Measurements from ENCODE around the gene ST6GALNAC4.

ST6GALNAC4 gene

DNA sequence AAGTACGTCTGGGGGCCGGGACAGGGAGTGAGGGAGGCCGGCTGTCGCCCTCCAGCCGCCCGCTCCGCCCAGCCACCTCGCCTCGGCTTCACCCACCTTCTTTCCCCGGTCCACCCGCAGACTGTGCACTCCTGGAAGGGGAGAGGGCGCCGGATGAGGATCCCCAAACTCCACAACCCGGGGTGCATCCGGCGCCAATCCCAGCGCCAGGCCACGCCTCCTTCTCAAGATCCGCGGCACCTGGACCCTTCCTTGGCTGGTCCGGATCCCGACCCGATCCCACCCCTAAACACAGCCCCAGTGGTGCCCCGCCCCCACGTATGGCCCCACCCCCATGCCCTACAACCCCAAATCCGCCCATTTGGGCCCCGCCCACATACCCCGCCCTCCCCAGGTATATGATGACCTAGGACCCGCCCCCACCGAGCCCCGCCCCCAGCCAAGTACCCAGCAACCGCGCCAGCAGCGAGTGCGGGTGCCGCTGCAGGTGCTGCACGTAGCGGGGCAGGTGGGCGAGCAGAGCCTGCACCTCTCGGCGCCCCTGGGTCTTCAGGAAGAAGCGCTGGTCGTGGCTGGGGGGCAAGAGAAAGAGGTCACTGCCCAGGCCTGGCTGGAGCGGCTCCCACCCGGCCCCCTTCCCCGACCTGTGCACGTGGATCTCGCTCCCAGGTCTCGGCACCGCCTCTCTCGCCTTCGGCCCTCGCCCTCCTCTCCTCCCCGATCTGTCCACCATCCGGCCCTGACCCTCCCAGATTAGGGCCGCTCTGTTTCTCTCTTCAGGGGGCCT, 10.6 kb upstream of the ST6GALNAC4 start:
- TF ChIP-seq, protein P1, sequence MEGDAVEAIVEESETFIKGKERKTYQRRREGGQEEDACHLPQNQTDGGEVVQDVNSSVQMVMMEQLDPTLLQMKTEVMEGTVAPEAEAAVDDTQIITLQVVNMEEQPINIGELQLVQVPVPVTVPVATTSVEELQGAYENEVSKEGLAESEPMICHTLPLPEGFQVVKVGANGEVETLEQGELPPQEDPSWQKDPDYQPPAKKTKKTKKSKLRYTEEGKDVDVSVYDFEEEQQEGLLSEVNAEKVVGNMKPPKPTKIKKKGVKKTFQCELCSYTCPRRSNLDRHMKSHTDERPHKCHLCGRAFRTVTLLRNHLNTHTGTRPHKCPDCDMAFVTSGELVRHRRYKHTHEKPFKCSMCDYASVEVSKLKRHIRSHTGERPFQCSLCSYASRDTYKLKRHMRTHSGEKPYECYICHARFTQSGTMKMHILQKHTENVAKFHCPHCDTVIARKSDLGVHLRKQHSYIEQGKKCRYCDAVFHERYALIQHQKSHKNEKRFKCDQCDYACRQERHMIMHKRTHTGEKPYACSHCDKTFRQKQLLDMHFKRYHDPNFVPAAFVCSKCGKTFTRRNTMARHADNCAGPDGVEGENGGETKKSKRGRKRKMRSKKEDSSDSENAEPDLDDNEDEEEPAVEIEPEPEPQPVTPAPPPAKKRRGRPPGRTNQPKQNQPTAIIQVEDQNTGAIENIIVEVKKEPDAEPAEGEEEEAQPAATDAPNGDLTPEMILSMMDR (IDR thresholded peaks at IDR 0.05; ENCODE audit: borderline replicate concordance, control extremely low read depth, extremely low read depth, insufficient read depth, missing control alignments): no peak
- no peak for DNase-seq (ENCODE audit: low spot score)
- in situ Hi-C loops (cut with MboI; ENCODE audit: low sequenced_read_pairs, unreplicated experiment): loop anchor here (25.0 kb wide), 1 partner anchor 110 kb away; no protein-coding TSS in a partner anchor

DNA sequence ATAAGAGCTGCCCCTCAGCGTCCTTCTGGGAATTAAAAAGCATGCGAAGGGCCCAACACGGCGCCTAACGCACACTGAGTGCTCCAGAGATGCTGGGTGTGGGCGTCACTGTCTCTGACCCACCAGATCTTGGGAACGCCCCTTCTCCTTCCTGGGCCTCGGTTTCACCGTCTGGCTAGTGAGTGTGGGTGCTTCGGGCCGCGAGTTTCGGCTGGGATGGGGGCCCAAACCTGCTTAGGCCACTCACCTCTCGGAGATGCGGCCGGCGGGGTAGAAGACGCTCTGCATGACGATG, 10.0 kb upstream of the ST6GALNAC4 start:
- TF ChIP-seq, protein P1 (IDR thresholded peaks at IDR 0.05; ENCODE audit: borderline replicate concordance, control extremely low read depth, extremely low read depth, insufficient read depth, missing control alignments): no peak
- DNase-seq (ENCODE audit: low spot score): no peak
- in situ Hi-C loops (cut with MboI; ENCODE audit: low sequenced_read_pairs, unreplicated experiment): loop anchor here (25.0 kb wide), 1 partner anchor 110 kb away; no protein-coding TSS in a partner anchor

DNA sequence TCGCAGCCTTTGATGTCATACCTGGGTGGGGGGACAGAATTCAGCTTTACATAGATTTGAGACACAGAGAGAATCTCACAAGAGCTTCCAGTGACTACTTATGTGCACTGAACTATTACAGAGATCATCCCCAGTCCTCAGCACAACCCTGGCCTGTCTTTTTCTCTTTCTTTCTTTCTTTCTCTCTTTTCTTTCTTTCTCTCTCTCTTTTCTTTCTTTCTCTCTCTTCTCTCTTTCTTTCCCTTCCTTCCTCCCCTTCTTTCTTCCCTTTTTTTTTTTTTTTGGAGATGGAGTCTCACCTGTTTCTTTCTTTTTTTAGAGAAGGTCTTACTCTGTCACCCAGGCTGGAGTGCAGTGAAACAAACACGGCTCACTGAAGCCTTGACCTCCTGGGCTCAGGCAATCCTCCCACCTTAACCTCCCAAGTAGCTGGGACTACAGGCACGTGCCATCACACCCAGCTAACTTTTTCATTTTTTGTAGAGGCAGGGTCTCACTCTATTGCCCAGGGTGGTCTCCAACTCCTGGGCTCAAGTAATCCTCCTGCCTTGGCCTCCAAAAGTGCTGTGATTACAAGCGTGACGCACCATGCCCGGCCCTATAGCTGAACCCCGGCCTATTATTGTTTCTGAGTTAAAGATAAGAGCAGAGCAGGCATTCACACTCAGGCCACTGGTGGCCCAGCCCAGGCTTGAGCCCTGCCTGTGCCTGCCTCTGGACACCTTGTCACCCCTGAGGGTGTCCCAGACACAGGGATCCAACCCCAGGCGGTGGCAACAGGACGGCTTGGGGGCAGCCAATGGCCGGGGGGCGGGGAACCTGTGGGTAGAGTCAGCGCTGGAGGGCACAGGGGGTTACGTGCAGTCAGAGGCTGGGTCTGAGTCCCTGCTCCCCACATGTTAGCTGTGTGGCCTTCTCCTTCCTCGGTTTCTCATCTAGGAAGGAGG, 9.4 kb upstream of the ST6GALNAC4 start:
- no peak for DNase-seq (ENCODE audit: low spot score)
- TF ChIP-seq, protein P1 (IDR thresholded peaks at IDR 0.05; ENCODE audit: borderline replicate concordance, control extremely low read depth, extremely low read depth, insufficient read depth, missing control alignments): no peak
- in situ Hi-C loops (cut with MboI; ENCODE audit: low sequenced_read_pairs, unreplicated experiment): loop anchor here (25.0 kb wide), 1 partner anchor 111 kb away; no protein-coding TSS in a partner anchor

DNA sequence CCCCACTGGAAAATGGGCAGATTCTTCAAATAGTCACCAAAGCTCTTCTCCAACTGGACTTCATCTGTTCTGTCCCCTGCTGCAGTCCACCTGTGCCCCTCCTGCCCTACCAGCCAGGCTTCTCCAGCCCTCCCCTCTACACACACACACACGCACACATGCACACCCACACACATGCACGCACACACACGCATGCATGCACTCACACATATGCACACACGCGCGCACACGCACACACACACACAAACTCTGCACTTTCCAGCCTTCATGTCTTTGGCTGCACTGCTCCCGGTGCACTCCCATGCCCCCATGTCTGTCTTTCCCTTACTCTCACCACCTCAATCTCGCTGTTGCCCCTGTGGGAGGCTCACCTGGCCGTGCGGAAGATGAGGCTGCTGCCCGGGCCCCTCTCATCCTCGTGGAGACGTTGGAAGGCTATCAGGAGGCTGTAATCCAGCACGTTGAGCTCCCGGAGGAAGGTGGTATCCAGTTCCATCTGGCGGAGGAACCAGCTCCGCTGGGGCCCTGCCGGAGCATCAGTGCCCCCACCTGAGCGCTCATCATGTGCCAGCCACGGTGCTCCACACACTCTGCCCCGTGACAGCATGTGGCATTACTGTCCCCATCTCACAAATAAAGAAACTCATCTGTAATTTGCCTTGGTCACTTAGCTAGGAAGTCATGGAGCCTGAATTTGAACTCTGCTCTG, 8.0 kb upstream of the ST6GALNAC4 start:
- TF ChIP-seq, protein P1 (IDR thresholded peaks at IDR 0.05; ENCODE audit: borderline replicate concordance, control extremely low read depth, extremely low read depth, insufficient read depth, missing control alignments): no peak
- in situ Hi-C loops (cut with MboI; ENCODE audit: low sequenced_read_pairs, unreplicated experiment): loop anchor here (25.0 kb wide), 1 partner anchor 112 kb away; no protein-coding TSS in a partner anchor
- no peak for DNase-seq (ENCODE audit: low spot score)

GRCh38 chr9:127923771-127924170, 6.9 kb upstream of the ST6GALNAC4 start:
- no peak for DNase-seq (ENCODE audit: low spot score)
- in situ Hi-C loops (cut with MboI; ENCODE audit: low sequenced_read_pairs, unreplicated experiment): no loop called here
- TF ChIP-seq, protein P1 (IDR thresholded peaks at IDR 0.05; ENCODE audit: borderline replicate concordance, control extremely low read depth, extremely low read depth, insufficient read depth, missing control alignments): no peak

DNA sequence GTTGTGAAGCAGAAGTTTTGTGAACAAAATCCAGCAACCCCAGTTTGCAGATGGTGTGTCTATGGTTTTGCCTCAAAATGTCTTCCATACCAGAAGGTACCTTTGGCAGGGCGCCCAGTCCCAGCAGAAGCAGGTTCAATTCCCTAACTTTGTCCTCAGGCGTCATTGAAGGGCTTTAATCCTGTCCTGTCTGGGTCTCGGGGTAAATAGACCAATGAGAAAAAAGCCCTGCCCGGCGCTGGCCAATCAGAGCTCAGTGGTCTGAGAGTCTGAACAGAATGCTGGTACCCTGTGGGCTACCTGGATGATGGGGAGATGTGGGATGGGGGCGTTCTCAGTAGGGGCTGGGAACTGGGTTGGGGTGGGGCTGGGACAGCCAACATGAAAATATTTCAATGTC, 6.2 kb upstream of the ST6GALNAC4 start:
- in situ Hi-C loops (cut with MboI; ENCODE audit: low sequenced_read_pairs, unreplicated experiment): no loop called here
- TF ChIP-seq, protein P1 (IDR thresholded peaks at IDR 0.05; ENCODE audit: borderline replicate concordance, control extremely low read depth, extremely low read depth, insufficient read depth, missing control alignments): no peak
- DNase-seq (ENCODE audit: low spot score): no peak

Measured in GM13976 (cell line).